PC-3 (cell line): ENCODE measurements around the gene LRRC55. TPM values are rescaled to one million over a fixed set of nuclear protein-coding genes. Genes with fewer than 3 reads are reported as not detected.

ENCODE experiments used
- ATAC-seq: fragments of 200-7000 bp; cut with Tn5 transposase; 2 replicates; pipeline ENCODE4 v1.9.1; 2020; ENCODE audit warnings: mild to moderate bottlenecking, moderate library complexity
- BruUV-seq: library from RNA; stranded (reverse); fragments of 400-500 nt; replicated peaks from 2 replicates; lab custom pipeline; 2021; lab: Mats Ljungman, UMichigan
- CTCF ChIA-PET: fragments of 300-600 bp; sonication (Branson Sonifier 250); formaldehyde crosslinking; loops from one replicate; lab custom pipeline; 2022; ENCODE audit warnings: antibody characterized with exemption; lab: Charles Lee
- POLR2A ChIA-PET: fragments of 300-600 bp; sonication (Branson Sonifier 250); formaldehyde crosslinking; loops from one replicate; lab custom pipeline; 2022; ENCODE audit warnings: antibody characterized with exemption; ENCODE audit not compliant: unreplicated experiment; lab: Charles Lee
- DNase-seq: peaks from one replicate; pipeline ENCODE4 v3.0.0-alpha.2; 2015
- H2AFZ ChIP-seq: fragments of 300-600 bp; sonication (generic); 2 replicates; pipeline ENCODE4 v1.6.0; 2016; ENCODE audit warnings: antibody characterized with exemption, low read length
- H3F3A ChIP-seq: fragments of 300-600 bp; sonication (generic); one replicate; pipeline ENCODE4 v1.6.0; 2017; ENCODE audit warnings: antibody characterized with exemption, low read length, control low read depth, mild to moderate bottlenecking; ENCODE audit not compliant: unreplicated experiment
- H3K27ac ChIP-seq: fragments of 300-600 bp; sonication (generic); 2 replicates; pipeline ENCODE4 v1.5.1; 2016; ENCODE audit warnings: mild to moderate bottlenecking, low read length
- H3K27me3 ChIP-seq: fragments of 300-600 bp; sonication (generic); 2 replicates; pipeline ENCODE4 v1.6.1; 2016; ENCODE audit warnings: low read length, mixed read lengths
- H3K36me3 ChIP-seq: fragments of 300-600 bp; sonication (generic); 2 replicates; pipeline ENCODE4 v1.6.1; 2016; ENCODE audit warnings: low read depth, mixed run types, low read length, mixed read lengths
- H3K4me1 ChIP-seq: fragments of 300-600 bp; sonication (generic); 2 replicates; pipeline ENCODE4 v1.5.1; 2016; ENCODE audit warnings: low read length; ENCODE audit not compliant: insufficient read depth
- H3K4me2 ChIP-seq: fragments of 300-600 bp; sonication (generic); 2 replicates; pipeline ENCODE4 v1.6.0; 2016; ENCODE audit warnings: low read length
- H3K4me3 ChIP-seq: fragments of 300-600 bp; sonication (generic); 2 replicates; pipeline ENCODE4 v1.5.1; 2016; ENCODE audit warnings: mild to moderate bottlenecking, low read length, mixed read lengths
- H3K79me2 ChIP-seq: fragments of 300-600 bp; sonication (generic); 2 replicates; pipeline ENCODE4 v1.6.1; 2017; ENCODE audit warnings: low read length, mixed read lengths
- H3K9ac ChIP-seq: fragments of 300-600 bp; sonication (generic); 2 replicates; pipeline ENCODE4 v1.6.0; 2016; ENCODE audit warnings: mild to moderate bottlenecking, low read length
- H3K9me2 ChIP-seq: fragments of 300-600 bp; sonication (generic); replicated peaks from 2 replicates; pipeline ENCODE4 v1.6.1; 2016; ENCODE audit warnings: mixed run types, low read length, mixed read lengths
- H3K9me3 ChIP-seq: fragments of 300-600 bp; sonication (generic); 2 replicates; pipeline ENCODE4 v1.6.1; 2016; ENCODE audit warnings: low read length, mixed read lengths
- H4K20me1 ChIP-seq: fragments of 300-600 bp; sonication (generic); 2 replicates; pipeline ENCODE4 v1.6.1; 2016; ENCODE audit warnings: low read length, mixed read lengths
- EZH2 ChIP-seq: fragments of 300-600 bp; sonication (generic); IDR thresholded peaks from one replicate; pipeline ENCODE4 v1.6.1; 2017; ENCODE audit warnings: antibody characterized with exemption, mild to moderate bottlenecking, low read length; ENCODE audit not compliant: unreplicated experiment
- EZH2phosphoT487 ChIP-seq: fragments of 300-600 bp; sonication (generic); IDR thresholded peaks from 2 replicates; pipeline ENCODE4 v1.6.1; 2018; ENCODE audit warnings: mild to moderate bottlenecking, antibody characterized with exemption, low read length, borderline replicate concordance
- intact Hi-C: fragments of 100-400 bp; cut with micrococcal nuclease; formaldehyde crosslinking; loops from 2 replicates; pipeline ENCODE4 v1.9.0; 2023
- total RNA-seq: library from RNA; depleted of rRNA; stranded (reverse); fragments of >200 nt; gene quantifications from 2 replicates; pipeline ENCODE4 v1.2.3, GENCODE V29; 2014
- TF ChIP-seq, protein P1 (sequence below): fragments of 300-600 bp; sonication (generic); conservative IDR thresholded peaks from 2 replicates; pipeline ENCODE4 v1.5.1; 2017; ENCODE audit warnings: antibody characterized with exemption, low read depth, mild to moderate bottlenecking, low read length

LRRC55 gene
- total RNA-seq, 1 experiment from 2014 or later = not detected

DNA sequence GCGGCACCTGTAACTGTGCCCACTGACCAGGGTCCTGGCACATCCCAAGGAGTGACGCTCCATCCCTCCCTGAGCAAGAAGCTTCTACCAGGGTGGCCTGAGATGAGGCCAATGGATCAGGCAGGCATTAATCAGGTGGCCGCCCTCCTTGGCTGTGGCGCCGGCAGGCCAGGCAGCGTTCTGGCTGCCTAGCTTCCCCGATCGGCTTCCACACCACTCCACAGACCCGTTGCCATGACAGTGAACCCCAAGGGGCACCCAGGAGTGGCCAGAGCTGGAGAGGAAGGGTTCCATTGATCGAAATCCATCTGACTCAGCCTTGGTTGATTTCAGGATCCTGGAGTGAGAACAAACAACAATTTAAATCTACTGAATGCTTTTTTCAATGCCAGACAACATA lies 20.5 kb downstream of the LRRC55 start:
- CTCF ChIA-PET = no interaction called here
- H3K27ac ChIP-seq = no peak overlapping the region
- no peaks in the 10 kb centered on the region for H3K36me3 ChIP-seq
- H3K4me2 ChIP-seq = no peak overlapping the region
- no peaks in the 10 kb centered on the region for H3K79me2 ChIP-seq
- POLR2A ChIA-PET = no interaction called here
- H3K9me2 ChIP-seq = no peaks in the 10 kb centered on the region
- BruUV-seq = no TSS peak
- no peak overlapping the region for H2AFZ ChIP-seq
- peaks cover 88% of the 10 kb centered on the region for H3K27me3 ChIP-seq
- TF ChIP-seq EZH2 (no peak), EZH2phosphoT487 (no peak)
- TF ChIP-seq, protein P1, sequence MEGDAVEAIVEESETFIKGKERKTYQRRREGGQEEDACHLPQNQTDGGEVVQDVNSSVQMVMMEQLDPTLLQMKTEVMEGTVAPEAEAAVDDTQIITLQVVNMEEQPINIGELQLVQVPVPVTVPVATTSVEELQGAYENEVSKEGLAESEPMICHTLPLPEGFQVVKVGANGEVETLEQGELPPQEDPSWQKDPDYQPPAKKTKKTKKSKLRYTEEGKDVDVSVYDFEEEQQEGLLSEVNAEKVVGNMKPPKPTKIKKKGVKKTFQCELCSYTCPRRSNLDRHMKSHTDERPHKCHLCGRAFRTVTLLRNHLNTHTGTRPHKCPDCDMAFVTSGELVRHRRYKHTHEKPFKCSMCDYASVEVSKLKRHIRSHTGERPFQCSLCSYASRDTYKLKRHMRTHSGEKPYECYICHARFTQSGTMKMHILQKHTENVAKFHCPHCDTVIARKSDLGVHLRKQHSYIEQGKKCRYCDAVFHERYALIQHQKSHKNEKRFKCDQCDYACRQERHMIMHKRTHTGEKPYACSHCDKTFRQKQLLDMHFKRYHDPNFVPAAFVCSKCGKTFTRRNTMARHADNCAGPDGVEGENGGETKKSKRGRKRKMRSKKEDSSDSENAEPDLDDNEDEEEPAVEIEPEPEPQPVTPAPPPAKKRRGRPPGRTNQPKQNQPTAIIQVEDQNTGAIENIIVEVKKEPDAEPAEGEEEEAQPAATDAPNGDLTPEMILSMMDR = no peak
- no peaks in the 10 kb centered on the region for H3K4me1 ChIP-seq
- no peaks in the 10 kb centered on the region for H3K9me3 ChIP-seq
- DNase-seq = no peak
- H4K20me1 ChIP-seq = no peaks in the 10 kb centered on the region
- ATAC-seq = no peak
- H3F3A ChIP-seq = no peaks in the 10 kb centered on the region
- intact Hi-C loops = no loop called here
- H3K9ac ChIP-seq = no peak overlapping the region
- no peak overlapping the region for H3K4me3 ChIP-seq

DNA sequence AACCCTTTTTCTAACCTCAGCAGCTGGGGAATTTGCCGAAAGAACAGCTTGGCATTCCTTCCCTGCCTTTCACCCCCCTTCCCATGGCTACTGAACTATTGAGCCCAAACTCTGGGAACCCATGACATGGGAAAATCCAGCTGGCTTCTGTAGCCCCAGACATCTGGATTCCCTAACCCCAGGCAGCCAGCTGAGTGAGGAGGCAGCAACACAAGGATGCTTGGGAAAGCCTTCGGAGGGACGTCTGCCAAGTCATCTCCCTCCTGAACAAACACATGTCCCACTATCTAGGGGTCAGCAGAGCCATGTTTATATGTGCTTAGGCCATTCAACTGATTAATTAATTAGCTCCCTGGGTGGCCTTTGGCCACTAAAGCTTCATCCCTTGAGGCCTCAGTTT lies 21.6 kb downstream of the LRRC55 start:
- peaks cover 90% of the 10 kb centered on the region for H3K27me3 ChIP-seq
- BruUV-seq = no TSS peak
- H3K36me3 ChIP-seq = no peaks in the 10 kb centered on the region
- H2AFZ ChIP-seq = no peak overlapping the region
- no peak overlapping the region for H3K9ac ChIP-seq
- TF ChIP-seq EZH2 = no peak
- no peak for TF ChIP-seq EZH2phosphoT487
- TF ChIP-seq, protein P1 = no peak
- no peak overlapping the region for H3K4me3 ChIP-seq
- H3K9me2 ChIP-seq = no peaks in the 10 kb centered on the region
- no peaks in the 10 kb centered on the region for H3K9me3 ChIP-seq
- DNase-seq = no peak
- no peak overlapping the region for H3K4me2 ChIP-seq
- ChIA-PET POLR2A (no interaction called here), CTCF (no interaction called here)
- no peaks in the 10 kb centered on the region for H4K20me1 ChIP-seq
- H3K27ac ChIP-seq = no peak overlapping the region
- H3K79me2 ChIP-seq = no peaks in the 10 kb centered on the region
- intact Hi-C loops = no loop called here
- no peaks in the 10 kb centered on the region for H3F3A ChIP-seq
- H3K4me1 ChIP-seq = no peaks in the 10 kb centered on the region
- no peak for ATAC-seq

DNA sequence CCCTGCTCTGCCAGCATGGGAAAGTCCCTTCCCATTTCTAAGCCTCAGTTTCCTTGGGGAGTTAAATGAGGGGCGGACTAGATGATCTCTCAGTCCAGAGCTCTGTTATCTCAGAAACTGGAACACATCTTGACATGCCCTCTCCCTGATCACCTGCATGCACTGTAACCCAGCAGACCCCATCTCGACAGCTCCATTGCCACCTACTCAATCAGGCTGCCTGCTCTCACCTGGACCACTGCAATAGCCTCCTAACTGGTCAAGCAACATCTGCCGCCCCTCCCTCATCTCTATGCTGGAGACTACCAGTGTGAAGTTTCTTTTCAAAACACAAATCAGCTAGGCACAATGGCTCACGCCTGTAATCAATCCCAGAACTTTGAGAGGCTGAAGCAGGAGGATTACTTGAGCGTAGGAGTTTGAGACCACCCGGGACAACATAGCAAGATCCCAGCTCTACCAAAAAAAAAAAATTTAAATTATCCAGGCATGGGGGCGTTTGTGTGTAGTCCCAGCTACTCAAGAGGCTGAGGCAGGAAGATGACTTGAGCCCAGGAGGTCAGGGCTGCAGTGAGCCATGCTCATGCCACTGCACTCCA lies 22.2 kb downstream of the LRRC55 start:
- Histone ChIP-seq H3K79me2 (no peaks in the 10 kb centered on the region), H3K9me3 (no peaks in the 10 kb centered on the region), H3K9me2 (no peaks in the 10 kb centered on the region), H3K9ac (no peak overlapping the region), H3F3A (no peaks in the 10 kb centered on the region), H3K36me3 (no peaks in the 10 kb centered on the region), H3K27ac (no peak overlapping the region), H3K27me3 (peaks cover 88% of the 10 kb centered on the region), H4K20me1 (no peaks in the 10 kb centered on the region), H3K4me3 (no peak overlapping the region), H3K4me1 (no peaks in the 10 kb centered on the region), H2AFZ (no peak overlapping the region), H3K4me2 (no peak overlapping the region)
- POLR2A ChIA-PET = no interaction called here
- DNase-seq (no peak), ATAC-seq (no peak)
- CTCF ChIA-PET = no interaction called here
- TF ChIP-seq, protein P1 = no peak
- no peak for TF ChIP-seq EZH2phosphoT487
- no peak for TF ChIP-seq EZH2
- no TSS peak for BruUV-seq
- intact Hi-C loops = no loop called here
